A549 (cell line): ENCODE data around the gene SEMG1. TPM values are rescaled to one million over a fixed set of nuclear protein-coding genes. Genes with fewer than 3 reads are reported as not detected.

Source experiments
- ATAC-seq, 2 experiments: fragments of 200-7000 bp in 1 of 2; fragments of >200 bp in 1 of 2; cut with Nextera tagmentation in 1 of 2; cut with Tn5 transposase in 1 of 2; 3 replicates each; pipeline versions ENCODE4 v1.8.0 to v1.9.1; 2018 to 2020; ENCODE audit warnings: mild to moderate bottlenecking in 1 of 2, moderate library complexity in 1 of 2
- CTCF ChIA-PET: fragments of 300-600 bp; sonication (Branson Sonifier 250); formaldehyde crosslinking; extraction: SDS; loops from one replicate; lab custom pipeline; 2021; ENCODE audit warnings: antibody characterized with exemption, inconsistent platforms; lab: Yijun Ruan, JAX
- POLR2A ChIA-PET: fragments of 350-600 bp; formaldehyde crosslinking; extraction: SDS; loops from one replicate; lab custom pipeline; 2021; ENCODE audit warnings: antibody characterized with exemption, inconsistent platforms; lab: Yijun Ruan, JAX
- DNase-seq, 2 experiments: peaks; one replicate each; pipeline versions ENCODE4 v3.0.0 to v3.0.0-alpha.2; 2011 to 2016; ENCODE audit warnings: low read depth in 1 of 2, low spot score in 1 of 2
- FAIRE-seq: peaks from 2 replicates; lab custom pipeline; 2011; peaks lifted over from hg19 to GRCh38; lab: Jason Lieb, UNC
- H3K27ac ChIP-seq, 2 experiments: fragments of >200 bp; sonication (Bioruptor Twin); formaldehyde crosslinking; 3 replicates each; pipeline ENCODE4 v1.5.1; 2016 to 2017
- H3K4me1 ChIP-seq: fragments of >200 bp; sonication (Bioruptor Twin); formaldehyde crosslinking; 3 replicates; pipeline ENCODE4 v1.6.1; 2016
- H3K4me2 ChIP-seq: fragments of >200 bp; sonication (Bioruptor Twin); formaldehyde crosslinking; 3 replicates; pipeline ENCODE4 v1.6.1; 2016
- H3K4me3 ChIP-seq: fragments of >200 bp; sonication (Bioruptor Twin); formaldehyde crosslinking; 3 replicates; pipeline ENCODE4 v1.5.1; 2016
- H3K9me3 ChIP-seq: fragments of >200 bp; sonication (Bioruptor Twin); formaldehyde crosslinking; 3 replicates; pipeline ENCODE4 v1.6.1; 2016
- BCL3 ChIP-seq: fragments of >200 bp; sonication (Bioruptor Twin); formaldehyde crosslinking; IDR thresholded peaks from 3 replicates; pipeline ENCODE4 v1.6.1; 2016
- BHLHE40 ChIP-seq: IDR thresholded peaks from 2 replicates; pipeline ENCODE4 v1.6.1; 2012; ENCODE audit warnings: low read depth, low read length, inconsistent platforms
- CEBPB ChIP-seq, 2 experiments: fragments of >200 bp in 1 of 2; sonication (Bioruptor Twin) in 1 of 2; formaldehyde crosslinking in 1 of 2; IDR thresholded peaks; 2 replicates each; pipeline ENCODE4 v1.6.1; 2012 to 2016
- CHD4 ChIP-seq: fragments of 200-600 bp; sonication (generic); IDR thresholded peaks from 2 replicates; pipeline ENCODE4 v1.6.1; 2016; ENCODE audit warnings: antibody characterized with exemption, mild to moderate bottlenecking, borderline replicate concordance
- EHF ChIP-seq: fragments of 250-450 bp; sonication (Bioruptor Pico); IDR thresholded peaks from 2 replicates; pipeline ENCODE4 v1.5.0; 2020; ENCODE audit warnings: mild to moderate bottlenecking
- EHMT2 ChIP-seq: fragments of 200-600 bp; sonication (generic); IDR thresholded peaks from 2 replicates; pipeline ENCODE4 v1.6.1; 2016; ENCODE audit warnings: antibody characterized with exemption, low read depth, mild to moderate bottlenecking, moderate library complexity
- EP300 ChIP-seq, 2 experiments: fragments of >200 bp; sonication (Bioruptor Twin); formaldehyde crosslinking; IDR thresholded peaks; 2 replicates in 1 of 2; 3 replicates in 1 of 2; pipeline ENCODE4 v1.6.1; 2016 to 2017
- FOXS1 ChIP-seq: fragments of 250-450 bp; sonication (Bioruptor Pico); IDR thresholded peaks from 2 replicates; pipeline ENCODE4 v1.5.0; 2020; ENCODE audit warnings: mild to moderate bottlenecking, moderate library complexity
- HDAC2 ChIP-seq: fragments of 200-600 bp; sonication (generic); IDR thresholded peaks from 2 replicates; pipeline ENCODE4 v1.6.1; 2016
- HOXB13 ChIP-seq: fragments of 250-450 bp; sonication (Bioruptor Pico); IDR thresholded peaks from 2 replicates; pipeline ENCODE4 v1.5.0; 2020; ENCODE audit warnings: low read depth, mild to moderate bottlenecking, moderate library complexity
- JUN ChIP-seq, 2 experiments: fragments of >200 bp; sonication (Bioruptor Twin); formaldehyde crosslinking; IDR thresholded peaks; 2 replicates in 1 of 2; 3 replicates in 1 of 2; pipeline ENCODE4 v1.6.1; 2016 to 2017
- MAZ ChIP-seq: fragments of 150-350 bp; IDR thresholded peaks from 2 replicates; pipeline ENCODE4 v1.6.1; 2014; ENCODE audit warnings: antibody characterized with exemption, low read depth, low read length, borderline replicate concordance
- MYC ChIP-seq: IDR thresholded peaks from 2 replicates; pipeline ENCODE4 v1.6.1; 2012; ENCODE audit warnings: mild to moderate bottlenecking, inconsistent platforms, low read length, improper control_type of control experiment, borderline replicate concordance
- NR3C1 ChIP-seq: fragments of >200 bp; sonication (Bioruptor Twin); formaldehyde crosslinking; IDR thresholded peaks from 3 replicates; pipeline ENCODE4 v1.6.1; 2017
- POLR2A ChIP-seq: IDR thresholded peaks from 2 replicates; pipeline ENCODE4 v1.6.1; 2012; ENCODE audit warnings: mild to moderate bottlenecking, low read length
- RARB ChIP-seq: fragments of 250-450 bp; sonication (Bioruptor Pico); IDR thresholded peaks from 2 replicates; pipeline ENCODE4 v1.8.0; 2021; ENCODE audit warnings: mild to moderate bottlenecking, moderate library complexity
- RNF2 ChIP-seq: fragments of 200-600 bp; sonication (generic); IDR thresholded peaks from 2 replicates; pipeline ENCODE4 v1.6.1; 2016; ENCODE audit warnings: low read depth, mild to moderate bottlenecking, antibody characterized with exemption, moderate library complexity, borderline replicate concordance
- TP53 ChIP-seq: fragments of 250-450 bp; sonication (Bioruptor Pico); IDR thresholded peaks from 2 replicates; pipeline ENCODE4 v1.5.0; 2021; ENCODE audit warnings: mild to moderate bottlenecking, moderate library complexity
- ZFP36 ChIP-seq: fragments of 450-650 bp; IDR thresholded peaks from 2 replicates; pipeline ENCODE4 v1.6.1; 2014; ENCODE audit warnings: borderline replicate concordance; ENCODE audit not compliant: partially characterized antibody
- ZNF302 ChIP-seq: fragments of 250-450 bp; sonication (Bioruptor Pico); IDR thresholded peaks from 2 replicates; pipeline ENCODE4 v1.9.0; 2021; ENCODE audit warnings: inconsistent platforms, mild to moderate bottlenecking, moderate library complexity
- WGBS: methylation state at CpG from one replicate; pipeline ENCODE4 v1.1.6; 2017; ENCODE audit errors: missing lambda C conversion rate; 5-methylcytosine and 5-hydroxymethylcytosine counted together
- polyA plus RNA-seq, 4 experiments: library from polyadenylated mRNA; depleted of rRNA in 3 of 4; stranded (reverse); fragments of >200 nt; fragmentation: RNase III in 1 of 4; extraction: RNeasy Plus Mini Kit Qiagen cat#74134 plus additional on column Dnase treatment in 1 of 4; gene quantifications; 2 replicates in 3 of 4; 3 replicates in 1 of 4; pipeline ENCODE4 v1.2.3, GENCODE V29; 2011 to 2017
- TF ChIP-seq, protein P1 (sequence below): IDR thresholded peaks from 2 replicates; pipeline ENCODE4 v1.6.1; 2012
- TF ChIP-seq, protein P2 (sequence below): fragments of 250-450 bp; sonication (Bioruptor Pico); IDR thresholded peaks from 2 replicates; pipeline ENCODE4 v1.5.0; 2020; ENCODE audit warnings: low read depth, mild to moderate bottlenecking, moderate library complexity
- TF ChIP-seq, protein P3 (sequence below): IDR thresholded peaks from 2 replicates; pipeline ENCODE4 v1.6.1; 2012
- TF ChIP-seq, protein P4 (sequence below): fragments of >200 bp; sonication (Bioruptor Twin); formaldehyde crosslinking; IDR thresholded peaks from 3 replicates; pipeline ENCODE4 v1.5.1; 2016

Gene SEMG1
- polyA plus RNA-seq, 2 of the 4 experiments (the other 2 are of a cell fraction) = not detected

DNA sequence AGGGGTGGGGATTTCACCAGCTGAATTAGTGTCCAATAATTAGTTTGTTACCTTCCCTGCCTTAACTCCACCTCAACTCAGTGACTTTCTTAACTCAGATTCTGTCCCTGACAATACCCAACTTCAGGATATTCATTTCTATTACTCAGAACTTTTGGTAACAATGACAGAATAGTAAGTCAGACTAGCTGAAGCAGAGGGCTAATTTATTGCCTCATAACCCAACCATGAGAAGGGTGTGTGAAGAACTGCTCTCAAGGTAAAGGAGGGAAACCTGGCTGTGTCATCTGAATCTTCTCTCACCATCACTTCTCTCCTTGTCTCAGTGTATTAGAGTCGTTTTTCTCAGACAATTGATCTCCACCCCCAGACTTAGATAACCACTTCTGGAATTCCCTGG is 33.3 kb upstream of the SEMG1 start:
- ATAC-seq (no peak), DNase-seq (no peak), FAIRE-seq (no peak)
- 0% methylated on average over 1 of the region's 1 CpG for WGBS
- H3K9me3 ChIP-seq = peaks cover 5% of the 10 kb centered on the region; the same call in 1 of the 3 replicates
- peaks cover 5% of the 10 kb centered on the region; the same call in 1 of the 3 replicates for H3K4me1 ChIP-seq
- ChIA-PET CTCF (interaction anchor here (1.6 kb wide), 1 partner anchor 121 kb away, joined by 5 read pairs; no protein-coding TSS in a partner anchor), POLR2A (no interaction called here)
- TF ChIP-seq RARB (CRISPR knock-in tag) (no peak), BCL3 (no peak)
- TF ChIP-seq, all 56 proteins: peak for 0
- H3K27ac ChIP-seq = no peak overlapping the region
- H3K4me3 ChIP-seq = no peak overlapping the region
- no peak overlapping the region for H3K4me2 ChIP-seq

DNA sequence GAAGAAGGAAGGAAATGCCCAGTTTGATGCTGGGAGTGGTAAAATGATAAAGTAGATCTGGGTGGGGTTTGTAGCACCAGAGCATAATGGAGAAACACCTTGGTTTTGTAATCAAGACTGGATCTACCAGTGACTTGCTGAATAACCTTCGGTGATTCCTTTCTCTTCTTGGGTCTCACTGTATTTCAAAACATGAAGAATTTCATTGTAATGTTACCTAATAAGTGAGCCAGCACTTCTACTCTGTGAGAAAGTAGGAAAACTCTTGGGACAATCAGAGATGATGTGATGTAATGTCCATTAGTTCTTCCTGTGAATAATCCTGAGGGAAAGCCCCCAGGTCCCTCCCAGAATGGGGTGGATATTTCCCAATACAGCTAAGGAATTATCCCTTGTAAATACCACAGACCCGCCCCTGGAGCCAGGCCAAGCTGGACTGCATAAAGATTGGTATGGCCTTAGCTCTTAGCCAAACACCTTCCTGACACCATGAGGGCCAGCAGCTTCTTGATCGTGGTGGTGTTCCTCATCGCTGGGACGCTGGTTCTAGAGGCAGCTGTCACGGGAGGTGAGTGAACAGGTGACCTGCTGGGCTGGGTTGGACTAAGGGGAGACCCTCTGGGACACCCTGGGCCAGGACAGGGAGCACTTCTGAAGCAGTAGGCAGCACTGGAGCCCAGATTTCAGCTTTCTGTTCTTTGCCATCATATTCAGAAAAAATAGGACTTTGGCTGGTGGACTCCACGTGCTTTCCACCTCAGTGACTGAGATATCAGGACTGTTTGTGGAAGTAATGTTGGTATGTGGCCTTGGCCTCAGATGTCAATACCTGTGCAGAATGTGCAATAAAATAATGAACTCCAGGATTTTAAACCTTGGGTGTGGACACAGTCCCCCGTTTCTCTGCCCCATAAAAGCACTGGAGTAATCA is 32.1 kb upstream of the SEMG1 start, which contains the start of gene PI3:
Gene PI3 (plus strand): TSS at position 469 of the 931 bp plus-strand sequence. CDS start 21 bp downstream, at position 490.
- POLR2A ChIA-PET = no interaction called here

GRCh38 chr20:45176526-45177267 is 30.1 kb upstream of the SEMG1 start:
- TF ChIP-seq JUN (IDR thresholded peaks at IDR 0.05) = no peak
- no peak for TF ChIP-seq EHF (CRISPR knock-in tag)
- no peak for TF ChIP-seq POLR2A
- TF ChIP-seq FOXS1 = no peak
- TF ChIP-seq RARB (CRISPR knock-in tag) = no peak
- TF ChIP-seq, protein P1, sequence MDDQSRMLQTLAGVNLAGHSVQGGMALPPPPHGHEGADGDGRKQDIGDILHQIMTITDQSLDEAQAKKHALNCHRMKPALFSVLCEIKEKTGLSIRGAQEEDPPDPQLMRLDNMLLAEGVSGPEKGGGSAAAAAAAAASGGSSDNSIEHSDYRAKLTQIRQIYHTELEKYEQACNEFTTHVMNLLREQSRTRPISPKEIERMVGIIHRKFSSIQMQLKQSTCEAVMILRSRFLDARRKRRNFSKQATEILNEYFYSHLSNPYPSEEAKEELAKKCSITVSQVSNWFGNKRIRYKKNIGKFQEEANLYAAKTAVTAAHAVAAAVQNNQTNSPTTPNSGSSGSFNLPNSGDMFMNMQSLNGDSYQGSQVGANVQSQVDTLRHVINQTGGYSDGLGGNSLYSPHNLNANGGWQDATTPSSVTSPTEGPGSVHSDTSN = no peak
- TF ChIP-seq BHLHE40 = no peak
- TF ChIP-seq EP300 (IDR thresholded peaks at IDR 0.05) = no peak
- TF ChIP-seq, protein P2, sequence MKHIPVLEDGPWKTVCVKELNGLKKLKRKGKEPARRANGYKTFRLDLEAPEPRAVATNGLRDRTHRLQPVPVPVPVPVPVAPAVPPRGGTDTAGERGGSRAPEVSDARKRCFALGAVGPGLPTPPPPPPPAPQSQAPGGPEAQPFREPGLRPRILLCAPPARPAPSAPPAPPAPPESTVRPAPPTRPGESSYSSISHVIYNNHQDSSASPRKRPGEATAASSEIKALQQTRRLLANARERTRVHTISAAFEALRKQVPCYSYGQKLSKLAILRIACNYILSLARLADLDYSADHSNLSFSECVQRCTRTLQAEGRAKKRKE (CRISPR knock-in tag) = no peak
- TF ChIP-seq ZNF302 (CRISPR knock-in tag) = no peak
- TF ChIP-seq RNF2 = no peak
- TF ChIP-seq, protein P3, sequence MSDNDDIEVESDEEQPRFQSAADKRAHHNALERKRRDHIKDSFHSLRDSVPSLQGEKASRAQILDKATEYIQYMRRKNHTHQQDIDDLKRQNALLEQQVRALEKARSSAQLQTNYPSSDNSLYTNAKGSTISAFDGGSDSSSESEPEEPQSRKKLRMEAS = no peak
- TF ChIP-seq ZFP36 = no peak
- ChIA-PET CTCF (interaction anchor here (1.6 kb wide), 1 partner anchor 114 kb away, joined by 5 read pairs; no protein-coding TSS in a partner anchor), POLR2A (no interaction called here)
- 44% methylated on average over 4 of the region's 4 CpGs for WGBS
- Histone ChIP-seq H3K4me2 (no peak overlapping the region), H3K27ac (no peak overlapping the region), H3K4me3 (no peak overlapping the region), H3K9me3 (no peaks in the 10 kb centered on the region), H3K4me1 (peaks cover 5% of the 10 kb centered on the region; the same call in 1 of the 3 replicates)
- DNase-seq (no peak), FAIRE-seq (no peak), ATAC-seq (no peak)

More for the DNA sequence above, 32.1 kb upstream of the SEMG1 start, which contains the start of gene PI3:
- FAIRE-seq (no peak), DNase-seq (peak in 1 of 2 experiments; percentile 55), ATAC-seq (peak; percentile 33 to 64; a peak in 3 of 6 replicates)
- no peak within 1 kb of the TSS for H3K4me3 ChIP-seq
- peaks cover 3% of the 10 kb centered on the region; the same call in 1 of the 3 replicates for H3K9me3 ChIP-seq
- no peak within 1 kb of the TSS for H3K27ac ChIP-seq
- CTCF ChIA-PET = interaction anchor here (0.9 kb wide), 1 partner anchor 9 kb away, joined by 3 read pairs; no protein-coding TSS in a partner anchor
- WGBS = 4% methylated on average over 3 of the region's 8 CpGs
- H3K4me1 ChIP-seq = peaks cover 5% of the 10 kb centered on the region; the same call in 1 of the 3 replicates
- TF ChIP-seq ZNF302 (CRISPR knock-in tag) (no peak), RNF2 (no peak), BCL3 (0 out of 3 replicates have a peak, but pooled peaks have one; percentile 21), NR3C1 (no peak), HOXB13 (CRISPR knock-in tag) (no peak), MAZ (no peak), MYC (no peak), EHMT2 (no peak), CEBPB (IDR thresholded peaks at IDR 0.05) (peak in 1 of 2 experiments; percentile 59; a peak in 2 of 4 replicates), TP53 (CRISPR knock-in tag) (no peak), BHLHE40 (no peak), CHD4 (no peak), HDAC2 (no peak)
- TF ChIP-seq, protein P4, sequence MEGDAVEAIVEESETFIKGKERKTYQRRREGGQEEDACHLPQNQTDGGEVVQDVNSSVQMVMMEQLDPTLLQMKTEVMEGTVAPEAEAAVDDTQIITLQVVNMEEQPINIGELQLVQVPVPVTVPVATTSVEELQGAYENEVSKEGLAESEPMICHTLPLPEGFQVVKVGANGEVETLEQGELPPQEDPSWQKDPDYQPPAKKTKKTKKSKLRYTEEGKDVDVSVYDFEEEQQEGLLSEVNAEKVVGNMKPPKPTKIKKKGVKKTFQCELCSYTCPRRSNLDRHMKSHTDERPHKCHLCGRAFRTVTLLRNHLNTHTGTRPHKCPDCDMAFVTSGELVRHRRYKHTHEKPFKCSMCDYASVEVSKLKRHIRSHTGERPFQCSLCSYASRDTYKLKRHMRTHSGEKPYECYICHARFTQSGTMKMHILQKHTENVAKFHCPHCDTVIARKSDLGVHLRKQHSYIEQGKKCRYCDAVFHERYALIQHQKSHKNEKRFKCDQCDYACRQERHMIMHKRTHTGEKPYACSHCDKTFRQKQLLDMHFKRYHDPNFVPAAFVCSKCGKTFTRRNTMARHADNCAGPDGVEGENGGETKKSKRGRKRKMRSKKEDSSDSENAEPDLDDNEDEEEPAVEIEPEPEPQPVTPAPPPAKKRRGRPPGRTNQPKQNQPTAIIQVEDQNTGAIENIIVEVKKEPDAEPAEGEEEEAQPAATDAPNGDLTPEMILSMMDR = no peak
- no peak within 1 kb of the TSS for H3K4me2 ChIP-seq
